ENCODE data around the gene RAP1A.

- TF ChIP-seq CTCF (IDR thresholded peaks at IDR 0.05) (no peak), POLR2A (IDR thresholded peaks at IDR 0.05) (no peak)
Observed at GRCh38 chr1:111597426-111597825, 22.2 kb upstream of the RAP1A start.
